ENCODE data around the gene KIRREL3.

Gene KIRREL3

GRCh38 chr11:126560221-126560620, 440.3 kb downstream of the KIRREL3 start:
- Histone ChIP-seq H3K4me3 (replicated peaks; ENCODE audit: insufficient read depth, low read length) (no peak overlapping the region), H3K27me3 (ENCODE audit: insufficient read depth, poor library complexity, severe bottlenecking) (no peaks in the 10 kb centered on the region), H3K27ac (replicated peaks) (no peak overlapping the region)
- DNase-seq (ENCODE audit: low read depth in 1 of 2, low spot score in 1 of 2), result no peak
- TF ChIP-seq POLR2AphosphoS5 (IDR thresholded peaks at IDR 0.05; ENCODE audit: low read depth) (no peak), GABPA (IDR thresholded peaks at IDR 0.05; ENCODE audit: low read depth) (no peak), REST (IDR thresholded peaks at IDR 0.05; ENCODE audit: insufficient replicate concordance, low read depth) (peak; percentile 29), SPI1 (IDR thresholded peaks at IDR 0.05; ENCODE audit: borderline replicate concordance, low read depth) (no peak), CTCF (IDR thresholded peaks at IDR 0.05; ENCODE audit: insufficient read depth, low read length) (no peak)

DNA sequence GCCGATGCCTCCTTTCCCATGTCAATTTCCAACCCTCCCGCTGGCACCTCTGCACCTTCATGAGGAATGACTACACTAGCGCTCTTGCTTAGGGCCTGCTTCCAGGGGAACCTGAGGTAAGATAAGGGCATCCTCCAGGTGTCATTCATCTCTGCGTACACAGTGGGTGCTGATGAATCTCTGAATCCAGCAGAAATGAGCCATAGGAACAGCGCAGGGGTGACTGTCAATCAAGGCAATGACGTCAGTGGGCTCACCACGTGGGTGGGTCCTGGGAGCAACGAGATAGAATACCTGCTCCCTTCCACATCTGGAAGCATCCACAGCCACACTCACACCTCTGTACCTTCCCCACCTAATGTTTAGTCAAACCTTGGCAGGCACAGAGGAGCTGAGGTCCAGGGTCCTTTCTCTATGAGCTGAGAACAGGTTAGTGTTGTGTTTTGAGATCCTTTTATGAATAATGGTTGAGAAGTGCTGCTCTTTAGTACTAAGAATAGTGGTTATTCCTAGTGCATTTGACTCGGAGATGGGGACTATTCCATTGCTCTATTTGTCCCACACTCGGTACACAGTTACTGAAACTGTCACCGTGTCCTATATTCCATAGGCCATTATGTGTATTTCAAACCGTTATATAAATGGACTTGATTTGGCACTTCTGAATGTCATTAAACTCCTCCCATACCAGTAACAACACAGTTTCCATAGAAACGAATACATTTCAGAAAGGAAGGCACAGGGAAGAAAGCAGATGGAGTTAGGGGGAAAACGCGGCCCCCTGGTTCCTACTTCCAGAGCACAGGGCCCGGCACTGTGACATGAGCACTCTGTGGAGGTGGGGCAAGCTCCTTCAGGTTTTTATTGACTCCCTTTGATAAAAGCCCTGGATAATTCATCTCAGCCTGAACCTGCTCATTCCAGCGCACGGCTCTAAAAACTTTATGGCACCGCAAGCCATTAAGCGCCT, 451.7 kb downstream of the KIRREL3 start:
- Histone ChIP-seq H3K27me3 (ENCODE audit: insufficient read depth, poor library complexity, severe bottlenecking) (peaks cover 3% of the 10 kb centered on the region), H3K4me3 (replicated peaks; ENCODE audit: insufficient read depth, low read length) (no peak overlapping the region), H3K27ac (replicated peaks) (no peak overlapping the region)
- TF ChIP-seq REST (IDR thresholded peaks at IDR 0.05; ENCODE audit: insufficient replicate concordance, low read depth), result no peak
- no peak for TF ChIP-seq SPI1 (IDR thresholded peaks at IDR 0.05; ENCODE audit: borderline replicate concordance, low read depth)
- no peak for DNase-seq (ENCODE audit: low read depth in 1 of 2, low spot score in 1 of 2)

DNA sequence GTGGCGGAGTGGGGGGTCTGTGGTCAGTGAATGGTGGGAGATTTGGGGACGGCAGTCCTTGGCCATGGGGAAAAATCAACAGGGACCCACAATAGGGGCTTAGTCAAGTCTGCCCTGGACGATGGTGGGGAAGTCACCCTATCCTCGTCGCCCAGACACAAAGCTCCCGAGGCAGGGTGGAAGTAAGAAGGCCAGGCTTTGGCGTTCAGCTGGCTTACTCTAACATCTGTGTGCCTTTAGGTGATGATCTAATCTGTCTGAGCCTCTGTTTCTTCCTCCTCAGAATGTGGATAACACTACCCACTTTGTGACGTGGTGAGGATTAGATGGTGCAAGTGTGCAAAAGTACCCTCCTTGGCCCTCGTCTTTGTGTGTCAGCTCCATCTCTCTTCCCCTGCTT, 452.9 kb downstream of the KIRREL3 start:
- TF ChIP-seq CTCF (IDR thresholded peaks at IDR 0.05; ENCODE audit: insufficient read depth, low read length) (no peak), GABPA (IDR thresholded peaks at IDR 0.05; ENCODE audit: low read depth) (no peak), POLR2AphosphoS5 (IDR thresholded peaks at IDR 0.05; ENCODE audit: low read depth) (no peak), SPI1 (IDR thresholded peaks at IDR 0.05; ENCODE audit: borderline replicate concordance, low read depth) (no peak), REST (IDR thresholded peaks at IDR 0.05; ENCODE audit: insufficient replicate concordance, low read depth) (no peak)
- Histone ChIP-seq H3K27me3 (ENCODE audit: insufficient read depth, poor library complexity, severe bottlenecking) (peaks cover 4% of the 10 kb centered on the region), H3K27ac (replicated peaks) (no peak overlapping the region), H3K4me3 (replicated peaks; ENCODE audit: insufficient read depth, low read length) (no peak overlapping the region)
- no peak for DNase-seq (ENCODE audit: low read depth in 1 of 2, low spot score in 1 of 2)

All from HL-60 (cell line).